Left lobe of liver (tissue), 2 donors: ENCODE data around the gene UPF1. TPM values are rescaled to one million over a fixed set of nuclear protein-coding genes. Genes with fewer than 3 reads are reported as not detected.
A peak's percentile ranks its signal among the peaks of the same experiment; 100 is the strongest.

Source experiments
- ATAC-seq: fragments of 200-7000 bp; cut with Tn5 transposase; one replicate; pipeline ENCODE4 v1.9.1; 2020; ENCODE audit warnings: mild to moderate bottlenecking, moderate library complexity
- DNase-seq: peaks from one replicate; pipeline ENCODE4 v3.0.0-alpha.2; 2020; ENCODE audit warnings: low spot score
- total RNA-seq: library from RNA; stranded (reverse); gene quantifications from one replicate; pipeline ENCODE4 v1.2.1, GENCODE V29; 2021
- donor health status: DM: no; HTN: no; CAD: no; lungs with moderate emphysema.
- donor health status: DM: no; HTN: yes; CAD: no.

The UPF1 gene
- total RNA-seq, 1 donor from 2014 or later: 43.5 TPM

- ATAC-seq: peak; percentile 9
- no peak for DNase-seq
Observed at GRCh38 chr19:18868380-18869022, 36.7 kb downstream of the UPF1 start.

GRCh38 chr19:18869023-18869618 lies 37.4 kb downstream of the UPF1 start:
- ATAC-seq (peak; percentile 3), DNase-seq (no peak)

- peak; percentile 44 for DNase-seq
- no peak for ATAC-seq
Observed at GRCh38 chr19:18869781-18870530, 38.2 kb downstream of the UPF1 start.

- ATAC-seq: no peak
- no peak for DNase-seq
Observed at GRCh38 chr19:18870531-18871172, 38.9 kb downstream of the UPF1 start.

- ATAC-seq: no peak
- DNase-seq: no peak
Observed at GRCh38 chr19:18871543-18871942, 39.8 kb downstream of the UPF1 start.

- ATAC-seq (no peak), DNase-seq (no peak)
Observed at GRCh38 chr19:18875726-18876125, 44.0 kb downstream of the UPF1 start.

GRCh38 chr19:18876865-18877264 lies 45.1 kb downstream of the UPF1 start:
- DNase-seq (no peak), ATAC-seq (no peak)

GRCh38 chr19:18878058-18878797 lies 46.5 kb downstream of the UPF1 start:
- DNase-seq: no peak
- peak; percentile 25 for ATAC-seq

- no peak for DNase-seq
- no peak for ATAC-seq
Observed at GRCh38 chr19:18878858-18879578, 47.3 kb downstream of the UPF1 start.

- DNase-seq: no peak
- ATAC-seq: peak; percentile 27
Observed at GRCh38 chr19:18879579-18880373, 48.0 kb downstream of the UPF1 start.

- DNase-seq: no peak
- no peak for ATAC-seq
Observed at GRCh38 chr19:18881491-18881890, 49.7 kb downstream of the UPF1 start.

GRCh38 chr19:18883526-18884304 lies 52.0 kb downstream of the UPF1 start:
- DNase-seq (no peak), ATAC-seq (no peak)

GRCh38 chr19:18886972-18887371 lies 55.2 kb downstream of the UPF1 start:
- DNase-seq: no peak
- no peak for ATAC-seq

- no peak for ATAC-seq
- no peak for DNase-seq
Observed at GRCh38 chr19:18889949-18890745, 58.4 kb downstream of the UPF1 start.

GRCh38 chr19:18893587-18894253 lies 62.0 kb downstream of the UPF1 start:
- ATAC-seq: no peak

GRCh38 chr19:18894254-18895037 lies 62.7 kb downstream of the UPF1 start:
- ATAC-seq (no peak), DNase-seq (no peak)

More at GRCh38 chr19:18893587-18894253, 62.0 kb downstream of the UPF1 start:
- no peak for DNase-seq
